ENCODE measurements around the gene VOPP1. TPM values are rescaled to one million over a fixed set of nuclear protein-coding genes. Genes with fewer than 3 reads are reported as not detected.
A peak's percentile ranks its signal among the peaks of the same experiment; 100 is the strongest.

Gene VOPP1
- polyA plus RNA-seq, 1 experiment: 88.4 TPM

DNA sequence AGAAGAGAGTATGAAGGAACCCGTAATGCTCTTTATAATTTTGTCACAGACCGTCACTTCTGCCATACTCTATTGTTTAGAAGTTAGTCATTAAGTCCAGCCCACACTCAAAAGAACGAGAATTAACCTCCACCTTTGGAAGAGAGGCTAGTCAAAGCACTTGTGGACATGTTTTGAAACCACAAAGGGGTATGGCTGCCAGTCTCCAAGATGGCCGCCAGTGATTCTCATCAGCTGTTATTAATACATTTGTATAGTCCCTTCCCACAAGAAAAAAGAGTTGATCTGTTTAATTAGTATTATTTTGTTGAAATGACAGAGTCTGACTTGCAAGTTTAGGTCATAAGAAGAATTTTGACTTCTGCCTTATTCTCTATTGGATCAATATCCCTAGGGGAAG is 23.2 kb upstream of the VOPP1 start:
- POLR2A ChIA-PET: no interaction called here
- H3K27me3 ChIP-seq (ENCODE audit: control insufficient read depth, insufficient read depth, low read length): peaks cover 2% of the 10 kb centered on the region
- TF ChIP-seq, protein P1, sequence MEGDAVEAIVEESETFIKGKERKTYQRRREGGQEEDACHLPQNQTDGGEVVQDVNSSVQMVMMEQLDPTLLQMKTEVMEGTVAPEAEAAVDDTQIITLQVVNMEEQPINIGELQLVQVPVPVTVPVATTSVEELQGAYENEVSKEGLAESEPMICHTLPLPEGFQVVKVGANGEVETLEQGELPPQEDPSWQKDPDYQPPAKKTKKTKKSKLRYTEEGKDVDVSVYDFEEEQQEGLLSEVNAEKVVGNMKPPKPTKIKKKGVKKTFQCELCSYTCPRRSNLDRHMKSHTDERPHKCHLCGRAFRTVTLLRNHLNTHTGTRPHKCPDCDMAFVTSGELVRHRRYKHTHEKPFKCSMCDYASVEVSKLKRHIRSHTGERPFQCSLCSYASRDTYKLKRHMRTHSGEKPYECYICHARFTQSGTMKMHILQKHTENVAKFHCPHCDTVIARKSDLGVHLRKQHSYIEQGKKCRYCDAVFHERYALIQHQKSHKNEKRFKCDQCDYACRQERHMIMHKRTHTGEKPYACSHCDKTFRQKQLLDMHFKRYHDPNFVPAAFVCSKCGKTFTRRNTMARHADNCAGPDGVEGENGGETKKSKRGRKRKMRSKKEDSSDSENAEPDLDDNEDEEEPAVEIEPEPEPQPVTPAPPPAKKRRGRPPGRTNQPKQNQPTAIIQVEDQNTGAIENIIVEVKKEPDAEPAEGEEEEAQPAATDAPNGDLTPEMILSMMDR (IDR thresholded peaks at IDR 0.05; ENCODE audit: low read depth, low read length): no peak
- H3K27ac ChIP-seq (ENCODE audit: low read depth, low read length): no peak overlapping the region
- no peak overlapping the region for H3K4me3 ChIP-seq (ENCODE audit: low read depth, low read length)
- no peak for DNase-seq (ENCODE audit: low read depth, low spot score)
- CTCF ChIA-PET: interaction anchor here (1.0 kb wide), 1 partner anchor 14 kb away, joined by 5 read pairs; no protein-coding TSS in a partner anchor
- H3K9me3 ChIP-seq (ENCODE audit: control insufficient read depth, insufficient read depth, low read length): peaks cover 4% of the 10 kb centered on the region; the same call in 1 of the 2 replicates

DNA sequence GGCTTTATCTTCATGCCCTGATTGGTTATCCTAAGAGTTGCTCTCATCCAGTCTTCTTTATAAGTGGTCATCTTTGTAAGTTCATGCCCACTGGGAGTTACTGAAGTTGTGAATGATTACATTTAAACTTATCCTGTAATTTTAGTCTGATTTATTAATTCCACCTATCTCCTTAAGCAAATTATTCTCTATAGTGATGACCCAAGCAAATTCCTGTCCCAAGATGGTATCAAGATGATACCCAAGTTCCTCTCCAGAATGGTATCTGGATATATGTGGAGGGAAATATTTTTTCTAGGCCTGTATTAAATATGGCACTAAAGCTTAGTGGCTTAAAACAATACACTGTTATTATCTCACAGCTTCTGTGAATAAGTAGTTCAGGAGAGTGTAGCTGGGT is 22.6 kb upstream of the VOPP1 start:
- peaks cover 4% of the 10 kb centered on the region; the same call in 1 of the 2 replicates for H3K9me3 ChIP-seq (ENCODE audit: control insufficient read depth, insufficient read depth, low read length)
- no peak overlapping the region for H3K27ac ChIP-seq (ENCODE audit: low read depth, low read length)
- H3K27me3 ChIP-seq (ENCODE audit: control insufficient read depth, insufficient read depth, low read length): peaks cover 1% of the 10 kb centered on the region
- TF ChIP-seq, protein P1 (IDR thresholded peaks at IDR 0.05; ENCODE audit: low read depth, low read length): no peak
- H3K4me3 ChIP-seq (ENCODE audit: low read depth, low read length): no peak overlapping the region
- POLR2A ChIA-PET: no interaction called here
- no peak for DNase-seq (ENCODE audit: low read depth, low spot score)
- CTCF ChIA-PET: interaction anchor here (0.7 to 1.0 kb wide), 2 partner anchors 14 to 22 kb away, joined by 3 to 5 read pairs; no protein-coding TSS in a partner anchor

DNA sequence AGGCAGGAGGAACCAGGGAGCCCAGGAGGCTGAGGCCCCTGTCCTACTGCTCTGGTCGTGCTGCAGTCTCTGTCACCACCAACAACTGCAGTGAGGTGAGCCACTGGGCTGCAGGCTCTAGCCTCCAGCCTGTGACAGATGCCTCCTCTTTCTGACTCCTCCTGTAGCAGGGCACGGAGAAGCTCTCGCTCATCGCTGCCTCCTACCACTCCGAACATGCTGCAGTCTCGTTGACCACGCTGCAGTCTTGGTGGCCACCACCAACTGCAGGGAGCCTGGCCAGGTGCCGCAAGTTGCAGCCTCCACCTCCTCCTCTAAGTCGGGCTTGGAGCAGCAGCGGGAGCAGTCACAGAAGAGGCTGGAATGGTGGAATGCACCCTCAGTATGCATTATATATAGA is 22.1 kb upstream of the VOPP1 start:
- POLR2A ChIA-PET: no interaction called here
- peaks cover 4% of the 10 kb centered on the region; the same call in 1 of the 2 replicates for H3K9me3 ChIP-seq (ENCODE audit: control insufficient read depth, insufficient read depth, low read length)
- CTCF ChIA-PET: interaction anchor here (0.7 kb wide), 1 partner anchor 21 kb away, joined by 3 read pairs; no protein-coding TSS in a partner anchor

DNA sequence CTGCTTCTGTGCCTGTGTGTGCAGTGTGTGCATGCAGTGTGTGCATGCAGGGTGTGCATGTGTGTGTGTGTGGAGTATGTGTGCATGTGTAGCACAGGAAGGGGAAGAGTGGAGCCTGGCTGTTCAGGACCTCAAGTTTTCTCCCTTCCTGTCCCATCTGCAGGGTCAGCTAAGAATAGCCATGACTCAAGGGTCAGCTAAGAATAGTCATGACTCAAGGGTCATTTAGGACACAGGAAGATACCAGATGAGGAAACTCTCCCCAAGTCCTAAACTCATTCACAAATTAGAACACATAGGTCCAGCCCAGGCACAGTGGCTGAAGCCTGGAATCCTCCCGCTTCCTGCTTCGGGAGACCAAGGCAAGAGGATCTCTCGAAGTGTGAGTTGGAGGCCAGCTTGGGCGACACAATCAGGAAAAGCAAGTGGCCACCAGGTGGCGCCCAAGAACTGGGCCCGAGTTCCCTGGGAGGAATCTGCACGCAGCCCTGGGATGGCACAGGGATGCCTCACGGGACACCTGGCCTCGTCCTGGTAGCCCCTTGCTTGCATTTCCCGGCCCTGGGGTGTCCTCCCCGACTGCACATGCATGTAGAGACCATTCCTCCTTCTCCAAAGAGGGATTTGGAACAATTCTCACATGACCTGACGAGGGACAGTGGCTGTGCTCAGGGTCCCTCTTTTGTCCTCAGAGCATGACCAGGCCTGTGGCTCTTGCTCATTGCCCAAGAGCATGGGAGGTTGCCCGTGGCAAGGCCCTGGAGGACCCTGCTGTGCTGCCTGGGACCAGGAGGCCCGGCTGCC is 21.4 kb upstream of the VOPP1 start:
- no peak for DNase-seq (ENCODE audit: low read depth, low spot score)
- Histone ChIP-seq H3K9me3 (ENCODE audit: control insufficient read depth, insufficient read depth, low read length) (peaks cover 4% of the 10 kb centered on the region; the same call in 1 of the 2 replicates), H3K27me3 (ENCODE audit: control insufficient read depth, insufficient read depth, low read length) (peaks cover 11% of the 10 kb centered on the region), H3K4me3 (ENCODE audit: low read depth, low read length) (no peak overlapping the region), H3K27ac (ENCODE audit: low read depth, low read length) (no peak overlapping the region)
- TF ChIP-seq, protein P1 (IDR thresholded peaks at IDR 0.05; ENCODE audit: low read depth, low read length): peak; percentile 70
- ChIA-PET POLR2A (no interaction called here), CTCF (interaction anchor here (0.6 to 1.2 kb wide), 6 partner anchors 19 to 481 kb away, joined by 3 to 6 read pairs (median 3); no protein-coding TSS in a partner anchor)

More for the DNA sequence above, 22.1 kb upstream of the VOPP1 start:
- no peak overlapping the region for H3K27ac ChIP-seq (ENCODE audit: low read depth, low read length)
- TF ChIP-seq, protein P1 (IDR thresholded peaks at IDR 0.05; ENCODE audit: low read depth, low read length): no peak
- H3K4me3 ChIP-seq (ENCODE audit: low read depth, low read length): no peak overlapping the region
- no peak for DNase-seq (ENCODE audit: low read depth, low spot score)
- peaks cover 6% of the 10 kb centered on the region for H3K27me3 ChIP-seq (ENCODE audit: control insufficient read depth, insufficient read depth, low read length)

DNA sequence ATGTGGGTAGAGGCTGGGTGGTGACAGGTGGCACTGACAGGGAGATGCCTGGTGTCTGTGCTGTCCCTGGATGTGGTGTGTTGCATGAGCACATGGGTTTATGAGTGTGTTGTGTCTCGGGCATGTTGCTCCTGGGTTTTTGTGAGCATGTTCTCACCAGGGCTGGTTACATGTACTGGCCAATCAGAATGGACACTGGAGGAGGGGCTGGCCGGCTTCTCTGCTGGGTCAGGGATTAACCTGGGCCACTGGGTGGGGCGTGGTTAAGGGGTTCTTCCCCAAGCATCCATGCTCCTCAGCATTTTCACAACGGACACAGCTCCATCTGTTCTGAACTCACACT is 20.8 kb upstream of the VOPP1 start:
- H3K4me3 ChIP-seq (ENCODE audit: low read depth, low read length): no peak overlapping the region
- CTCF ChIA-PET: interaction anchor here (0.6 to 1.2 kb wide), 6 partner anchors 18 to 481 kb away, joined by 3 to 6 read pairs (median 3); no protein-coding TSS in a partner anchor
- H3K9me3 ChIP-seq (ENCODE audit: control insufficient read depth, insufficient read depth, low read length): peaks cover 4% of the 10 kb centered on the region; the same call in 1 of the 2 replicates
- POLR2A ChIA-PET: no interaction called here
- H3K27me3 ChIP-seq (ENCODE audit: control insufficient read depth, insufficient read depth, low read length): peaks cover 14% of the 10 kb centered on the region
- TF ChIP-seq, protein P1 (IDR thresholded peaks at IDR 0.05; ENCODE audit: low read depth, low read length): no peak
- DNase-seq (ENCODE audit: low read depth, low spot score): no peak
- H3K27ac ChIP-seq (ENCODE audit: low read depth, low read length): no peak overlapping the region
